Measurements from ENCODE around the gene CNTN5.

CNTN5 gene

DNA sequence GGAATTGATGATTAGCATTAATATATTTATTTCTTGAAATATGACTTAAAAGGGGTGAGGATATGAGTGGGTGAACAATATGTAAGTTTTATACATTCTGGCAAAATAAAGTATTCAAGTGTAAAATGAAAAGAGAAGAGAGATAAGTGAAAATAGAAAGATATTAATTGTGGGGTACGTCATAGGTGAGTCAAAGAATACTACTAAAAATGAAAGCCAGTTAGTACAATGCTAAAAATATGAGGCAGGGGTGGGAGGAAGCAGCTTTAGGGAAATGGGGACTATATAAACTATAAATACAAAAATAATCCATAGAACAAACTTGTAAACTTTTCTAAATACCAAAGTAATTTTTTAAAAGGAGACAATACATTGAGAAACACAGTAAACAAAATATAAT lies 661.4 kb downstream of the CNTN5 start:
- no peak for TF ChIP-seq CTCF (conservative IDR thresholded peaks at IDR 0.05)
- no peak overlapping the region for H3K27ac ChIP-seq

DNA sequence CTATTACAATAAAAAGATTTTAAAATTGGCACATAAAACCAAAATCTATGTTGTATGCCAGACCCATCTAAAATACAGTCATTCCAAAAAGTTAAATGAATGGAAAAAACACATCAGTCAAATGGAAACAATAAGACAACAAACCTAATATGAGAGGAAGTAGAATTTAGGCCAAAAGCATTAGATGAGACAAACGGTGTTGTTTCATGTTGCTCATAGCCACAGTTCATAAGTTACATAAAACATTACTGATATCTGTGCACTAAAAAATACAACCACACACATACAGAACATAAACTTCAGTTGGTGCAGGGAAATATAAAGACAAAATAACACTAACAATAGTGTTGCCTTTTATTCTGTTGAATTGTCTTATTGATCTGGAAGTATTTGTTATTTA lies 661.9 kb downstream of the CNTN5 start:
- no peak for TF ChIP-seq CTCF (conservative IDR thresholded peaks at IDR 0.05)
- no peak overlapping the region for H3K27ac ChIP-seq

DNA sequence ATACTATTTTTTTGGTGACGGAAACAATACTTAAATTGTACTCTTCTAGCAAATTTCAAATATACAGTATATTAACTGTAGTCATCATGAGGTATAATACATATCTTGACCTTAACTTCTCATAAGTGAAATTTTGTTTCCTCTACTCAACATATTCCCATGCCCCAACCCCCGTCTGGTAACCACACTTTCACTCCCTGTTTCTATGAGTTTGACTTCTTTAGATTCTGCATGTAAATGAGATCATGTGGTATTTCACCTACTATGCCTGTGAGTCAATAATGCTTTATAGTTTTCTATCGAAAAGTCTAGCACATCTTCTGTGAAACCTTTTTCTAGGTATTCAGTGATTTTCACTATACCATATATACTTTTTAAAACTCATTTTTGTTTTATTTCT lies 663.2 kb downstream of the CNTN5 start:
- H3K27ac ChIP-seq, result no peak overlapping the region
- TF ChIP-seq CTCF (conservative IDR thresholded peaks at IDR 0.05), result no peak

GRCh38 chr11:99686838-99687237 lies 666.1 kb downstream of the CNTN5 start:
- no peak overlapping the region for H3K27ac ChIP-seq
- TF ChIP-seq CTCF (conservative IDR thresholded peaks at IDR 0.05), result no peak

DNA sequence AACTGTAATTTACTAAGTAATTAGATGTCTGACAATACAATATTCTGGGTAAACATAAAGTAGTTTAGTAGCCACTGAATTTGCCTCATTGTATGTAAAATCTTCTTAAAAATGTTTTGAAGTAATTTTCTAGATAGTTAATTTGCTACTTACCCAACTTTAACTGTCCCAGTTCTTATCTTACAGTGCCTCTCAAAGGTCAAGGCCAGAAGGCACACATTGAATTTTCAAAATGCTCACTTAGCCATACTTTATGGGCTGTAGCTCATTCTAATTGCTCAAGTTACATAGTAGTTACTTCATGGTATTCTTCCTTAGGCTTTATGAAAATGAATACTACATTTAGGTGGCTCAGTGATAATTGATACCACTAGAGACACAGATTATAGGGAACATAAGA lies 666.6 kb downstream of the CNTN5 start:
- no peak overlapping the region for H3K27ac ChIP-seq
- peak; percentile 60 for TF ChIP-seq CTCF (conservative IDR thresholded peaks at IDR 0.05)

DNA sequence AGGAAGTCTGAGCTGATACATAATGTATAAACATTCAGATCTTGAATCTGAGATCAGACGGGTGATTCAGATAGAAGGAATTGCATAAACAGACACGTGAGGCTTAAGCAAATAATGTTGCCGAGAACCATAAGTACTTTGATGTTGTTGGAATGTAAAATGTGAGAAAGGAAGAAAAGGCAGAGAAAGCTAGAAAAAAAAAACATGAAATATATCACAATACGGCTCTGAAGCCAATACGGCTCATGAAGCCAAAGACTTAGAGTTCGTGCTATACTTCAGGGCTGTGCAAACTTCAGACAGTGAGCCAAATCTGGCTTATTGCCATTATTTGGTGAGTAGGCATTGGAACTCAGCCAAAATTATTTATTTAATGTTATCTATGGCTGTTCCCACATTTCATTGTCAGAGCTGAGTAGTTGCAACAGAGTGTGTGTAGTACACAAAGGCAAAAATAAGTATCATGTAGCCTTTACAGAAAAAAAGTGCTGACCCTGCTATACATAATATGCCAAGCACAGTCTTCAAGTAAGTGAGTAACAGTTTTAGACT lies 673.3 kb downstream of the CNTN5 start:
- TF ChIP-seq CTCF (conservative IDR thresholded peaks at IDR 0.05), result no peak
- H3K27ac ChIP-seq, result no peak overlapping the region

DNA sequence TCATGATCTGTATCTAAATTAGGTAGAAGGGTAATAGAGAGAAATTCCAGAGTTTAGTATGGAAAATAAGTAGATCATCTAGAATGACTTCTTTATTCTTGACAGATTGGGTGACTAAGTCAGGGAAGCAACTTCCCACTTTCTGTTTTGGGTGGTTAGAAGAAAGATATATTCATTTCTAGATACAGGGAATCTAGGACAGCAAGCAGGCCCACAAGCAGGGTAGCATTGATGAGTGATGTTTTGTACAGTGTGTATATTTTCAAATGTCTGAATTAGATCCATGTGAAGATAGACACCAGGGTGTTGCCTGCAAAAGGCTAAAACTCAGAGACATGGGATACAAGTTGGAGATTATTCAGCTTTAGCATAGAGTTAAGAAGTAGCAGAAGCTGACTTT lies 674.4 kb downstream of the CNTN5 start:
- TF ChIP-seq CTCF (conservative IDR thresholded peaks at IDR 0.05), result no peak
- H3K27ac ChIP-seq, result no peak overlapping the region

Measured in VCaP (cell line).